HepG2 (cell line): ENCODE data around the gene NPHP4. TPM values are rescaled to one million over a fixed set of nuclear protein-coding genes. Genes with fewer than 3 reads are reported as not detected.

Experiments used
- ASH2L ChIP-seq: fragments of 300-600, 200-600 bp; sonication (generic); IDR thresholded peaks from 2 replicates; pipeline ENCODE4 v1.7.0; 2017; ENCODE audit warnings: low read depth, mild to moderate bottlenecking, moderate library complexity, mixed read lengths, low read length; ENCODE audit not compliant: insufficient read length
- ELF3 ChIP-seq: IDR thresholded peaks from 2 replicates; pipeline ENCODE4 v1.6.1; 2016; ENCODE audit warnings: missing genetic modification reagents, missing compliant biosample characterization
- FOXP1 ChIP-seq, 2 experiments: fragments of 450-650 bp in 1 of 2; IDR thresholded peaks; 2 replicates each; pipeline ENCODE4 v1.6.1; 2017 to 2018; ENCODE audit warnings: antibody characterized with exemption in 1 of 2
- MED1 ChIP-seq: sonication (generic); formaldehyde crosslinking; IDR thresholded peaks from 2 replicates; pipeline ENCODE4 v1.4.0; 2020; ENCODE audit warnings: missing genetic modification reagents
- MEIS2 ChIP-seq: sonication (generic); formaldehyde crosslinking; IDR thresholded peaks from 2 replicates; pipeline ENCODE4 v1.9.0; 2021; ENCODE audit warnings: mild to moderate bottlenecking, missing genetic modification reagents
- NFKB2 ChIP-seq: sonication (generic); formaldehyde crosslinking; IDR thresholded peaks from 2 replicates; pipeline ENCODE4 v1.4.0; 2020; ENCODE audit warnings: missing genetic modification reagents, borderline replicate concordance
- RAD51 ChIP-seq: fragments of 450-650 bp; IDR thresholded peaks from 2 replicates; pipeline ENCODE4 v1.6.1; 2016; ENCODE audit warnings: borderline replicate concordance
- SNAPC4 ChIP-seq: sonication (generic); formaldehyde crosslinking; IDR thresholded peaks from 2 replicates; pipeline ENCODE4 v1.4.0; 2020; ENCODE audit warnings: mild to moderate bottlenecking, missing genetic modification reagents
- TAF1 ChIP-seq: sonication (generic); formaldehyde crosslinking; IDR thresholded peaks from 2 replicates; pipeline ENCODE4 v1.4.0; 2020; ENCODE audit warnings: missing genetic modification reagents
- TBX2 ChIP-seq: sonication (generic); formaldehyde crosslinking; IDR thresholded peaks from 2 replicates; pipeline ENCODE4 v1.5.0; 2020; ENCODE audit warnings: missing genetic modification reagents, mild to moderate bottlenecking, borderline replicate concordance
- XRCC5 ChIP-seq: fragments of 200-400 bp; formaldehyde crosslinking; optimal IDR thresholded peaks from 2 replicates; pipeline ENCODE3; 2017; ENCODE audit warnings: mild to moderate bottlenecking, low read length
- ZFAT ChIP-seq: sonication (generic); formaldehyde crosslinking; conservative IDR thresholded peaks from 2 replicates; pipeline ENCODE4 v1.8.1; 2023; ENCODE audit warnings: missing genetic modification reagents, inconsistent platforms
- ZNF441 ChIP-seq: sonication (generic); formaldehyde crosslinking; IDR thresholded peaks from 2 replicates; pipeline ENCODE4 v1.7.0; 2021; ENCODE audit warnings: missing genetic modification reagents, borderline replicate concordance
- ZNF574 ChIP-seq: sonication (generic); formaldehyde crosslinking; IDR thresholded peaks from 2 replicates; pipeline ENCODE4 v1.4.0; 2020; ENCODE audit warnings: missing genetic modification reagents
- ZNF792 ChIP-seq: IDR thresholded peaks from 2 replicates; pipeline ENCODE4 v1.6.1; 2016
- polyA plus RNA-seq, 8 experiments: library from polyadenylated mRNA; depleted of rRNA in 3 of 8; stranded (reverse) in 7 of 8; unstranded in 1 of 8; fragments of >200 nt; fragmentation: Illumina TruSeq in 4 of 8; extraction: Trizol in 4 of 8; gene quantifications; 2 replicates each; pipeline versions ENCODE4 v1.2.1 to v1.2.3, GENCODE V29; 2011 to 2016; ENCODE audit warnings: low read depth in 4 of 8, missing spikeins in 1 of 8, mixed read lengths in 1 of 8; ENCODE audit not compliant: insufficient read depth in 1 of 8
- total RNA-seq, 5 experiments: library from RNA; depleted of rRNA; stranded (reverse); fragments of >200 nt; fragmentation: Illumina TruSeq; extraction: Trizol; gene quantifications; 2 replicates each; pipeline ENCODE4 v1.2.3, GENCODE V29; 2016; ENCODE audit warnings: low read depth in 1 of 5
- TF ChIP-seq, protein P1 (sequence below): sonication (generic); formaldehyde crosslinking; IDR thresholded peaks from 2 replicates; pipeline ENCODE4 v1.4.0; 2020; ENCODE audit warnings: missing genetic modification reagents

The NPHP4 gene
- total and polyA plus RNA-seq, 2 of the 13 experiments (the other 11 are each of a cell fraction or from before 2014, with no cell fraction given), result 4.4 to 6.8 TPM

GRCh38 chr1:5949085-5949760 lies 43.0 kb downstream of the NPHP4 start (continued):
- TF ChIP-seq MEIS2 (CRISPR knock-in tag) (peak; percentile 64; the same call in 1 of the 2 replicates), ZNF792 (CRISPR knock-in tag) (0 out of 2 replicates have a peak, but pooled peaks have one; percentile 39), ELF3 (peak; percentile 57), ZNF574 (CRISPR knock-in tag) (peak; percentile 61; the same call in 1 of the 2 replicates), TBX2 (CRISPR knock-in tag) (peak; percentile 87), XRCC5 (peak; percentile 46), SNAPC4 (0 out of 2 replicates have a peak, but pooled peaks have one; percentile 53), MED1 (CRISPR knock-in tag) (peak; percentile 78), RAD51 (peak; percentile 52; the same call in 1 of the 2 replicates), ZNF441 (CRISPR knock-in tag) (peak; percentile 55; the same call in 1 of the 2 replicates), ASH2L (peak; percentile 34), TAF1 (CRISPR knock-in tag) (peak; percentile 37; the same call in 1 of the 2 replicates), FOXP1 (IDR thresholded peaks at IDR 0.05) (peak; percentile 64), FOXP1 (CRISPR knock-in tag; IDR thresholded peaks at IDR 0.05) (peak; percentile 92), ZFAT (CRISPR knock-in tag) (no peak), NFKB2 (peak; percentile 59; the same call in 1 of the 2 replicates)
- TF ChIP-seq, protein P1, sequence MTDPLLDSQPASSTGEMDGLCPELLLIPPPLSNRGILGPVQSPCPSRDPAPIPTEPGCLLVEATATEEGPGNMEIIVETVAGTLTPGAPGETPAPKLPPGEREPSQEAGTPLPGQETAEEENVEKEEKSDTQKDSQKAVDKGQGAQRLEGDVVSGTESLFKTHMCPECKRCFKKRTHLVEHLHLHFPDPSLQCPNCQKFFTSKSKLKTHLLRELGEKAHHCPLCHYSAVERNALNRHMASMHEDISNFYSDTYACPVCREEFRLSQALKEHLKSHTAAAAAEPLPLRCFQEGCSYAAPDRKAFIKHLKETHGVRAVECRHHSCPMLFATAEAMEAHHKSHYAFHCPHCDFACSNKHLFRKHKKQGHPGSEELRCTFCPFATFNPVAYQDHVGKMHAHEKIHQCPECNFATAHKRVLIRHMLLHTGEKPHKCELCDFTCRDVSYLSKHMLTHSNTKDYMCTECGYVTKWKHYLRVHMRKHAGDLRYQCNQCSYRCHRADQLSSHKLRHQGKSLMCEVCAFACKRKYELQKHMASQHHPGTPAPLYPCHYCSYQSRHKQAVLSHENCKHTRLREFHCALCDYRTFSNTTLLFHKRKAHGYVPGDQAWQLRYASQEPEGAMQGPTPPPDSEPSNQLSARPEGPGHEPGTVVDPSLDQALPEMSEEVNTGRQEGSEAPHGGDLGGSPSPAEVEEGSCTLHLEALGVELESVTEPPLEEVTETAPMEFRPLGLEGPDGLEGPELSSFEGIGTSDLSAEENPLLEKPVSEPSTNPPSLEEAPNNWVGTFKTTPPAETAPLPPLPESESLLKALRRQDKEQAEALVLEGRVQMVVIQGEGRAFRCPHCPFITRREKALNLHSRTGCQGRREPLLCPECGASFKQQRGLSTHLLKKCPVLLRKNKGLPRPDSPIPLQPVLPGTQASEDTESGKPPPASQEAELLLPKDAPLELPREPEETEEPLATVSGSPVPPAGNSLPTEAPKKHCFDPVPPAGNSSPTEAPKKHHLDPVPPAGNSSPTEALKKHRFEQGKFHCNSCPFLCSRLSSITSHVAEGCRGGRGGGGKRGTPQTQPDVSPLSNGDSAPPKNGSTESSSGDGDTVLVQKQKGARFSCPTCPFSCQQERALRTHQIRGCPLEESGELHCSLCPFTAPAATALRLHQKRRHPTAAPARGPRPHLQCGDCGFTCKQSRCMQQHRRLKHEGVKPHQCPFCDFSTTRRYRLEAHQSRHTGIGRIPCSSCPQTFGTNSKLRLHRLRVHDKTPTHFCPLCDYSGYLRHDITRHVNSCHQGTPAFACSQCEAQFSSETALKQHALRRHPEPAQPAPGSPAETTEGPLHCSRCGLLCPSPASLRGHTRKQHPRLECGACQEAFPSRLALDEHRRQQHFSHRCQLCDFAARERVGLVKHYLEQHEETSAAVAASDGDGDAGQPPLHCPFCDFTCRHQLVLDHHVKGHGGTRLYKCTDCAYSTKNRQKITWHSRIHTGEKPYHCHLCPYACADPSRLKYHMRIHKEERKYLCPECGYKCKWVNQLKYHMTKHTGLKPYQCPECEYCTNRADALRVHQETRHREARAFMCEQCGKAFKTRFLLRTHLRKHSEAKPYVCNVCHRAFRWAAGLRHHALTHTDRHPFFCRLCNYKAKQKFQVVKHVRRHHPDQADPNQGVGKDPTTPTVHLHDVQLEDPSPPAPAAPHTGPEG (CRISPR knock-in tag), result 0 out of 2 replicates have a peak, but pooled peaks have one; percentile 28
